NB4 (cell line): ENCODE results near the gene SCO2.

Experiments
- DNase-seq: peaks from one replicate; pipeline ENCODE4 v3.0.0; 2010; ENCODE audit warnings: low read depth
- H3K4me3 ChIP-seq: one replicate; pipeline ENCODE4 v1.5.1; 2011; ENCODE audit warnings: mild to moderate bottlenecking, low read depth, low read length, moderate library complexity
- MYC ChIP-seq: IDR thresholded peaks from 2 replicates; pipeline ENCODE4 v1.6.1; 2011; ENCODE audit warnings: low read depth, low read length
- POLR2A ChIP-seq: IDR thresholded peaks from 2 replicates; pipeline ENCODE4 v1.6.1; 2011; ENCODE audit warnings: mild to moderate bottlenecking; ENCODE audit not compliant: insufficient read length; ENCODE audit errors: extremely low read depth
- TF ChIP-seq, protein P1 (sequence below): IDR thresholded peaks from 2 replicates; pipeline ENCODE4 v1.6.1; 2011; ENCODE audit warnings: low read depth, low read length
- TF ChIP-seq, protein P2 (sequence below): IDR thresholded peaks from one replicate; pipeline ENCODE4 v1.5.1; 2012; ENCODE audit warnings: low read depth, low read length

Gene SCO2

DNA sequence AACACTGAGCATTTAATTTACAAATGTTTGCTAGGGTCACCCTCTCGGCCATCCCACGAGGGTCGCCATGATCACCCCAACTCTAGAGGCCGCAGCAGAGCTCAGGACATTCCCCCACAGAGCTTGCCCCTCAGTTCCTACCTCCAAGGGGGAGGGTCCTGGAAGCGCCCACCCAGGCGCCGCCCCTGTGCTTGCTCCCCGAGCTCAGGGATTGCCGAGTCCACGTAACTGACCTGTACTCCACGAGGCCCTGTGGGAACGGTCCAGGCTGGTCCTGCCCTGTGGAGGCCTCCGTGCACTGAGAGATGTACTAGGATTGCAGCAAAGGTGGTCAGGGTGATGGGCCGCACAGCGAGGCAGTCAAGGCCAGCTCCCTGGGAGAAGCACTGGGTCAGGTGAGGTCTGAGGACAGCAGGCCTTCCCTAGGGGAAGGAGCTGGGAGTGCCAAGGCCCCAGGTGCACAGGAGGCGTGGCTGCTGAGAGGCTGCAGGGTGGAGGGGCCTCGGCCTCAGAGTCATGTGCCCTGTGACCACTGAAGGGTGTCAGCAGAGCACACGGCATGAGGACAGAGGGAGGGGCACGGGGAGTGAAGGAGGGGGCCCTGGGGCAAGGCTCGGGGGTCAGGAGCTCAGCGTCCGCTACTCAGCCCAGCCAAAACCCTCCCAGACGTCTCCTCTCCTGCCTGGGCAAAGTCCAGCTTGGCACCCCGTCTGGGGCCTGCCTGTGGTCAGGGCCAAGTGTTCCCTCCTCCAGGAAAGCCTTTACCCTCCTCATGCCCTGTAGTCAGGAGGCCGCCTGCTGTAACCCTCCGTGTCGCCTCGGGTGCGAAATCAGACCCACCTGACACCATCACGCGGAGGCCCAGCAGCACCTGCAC is 41.2 kb downstream of the SCO2 start:
- no peak for TF ChIP-seq MYC
- TF ChIP-seq, protein P1, sequence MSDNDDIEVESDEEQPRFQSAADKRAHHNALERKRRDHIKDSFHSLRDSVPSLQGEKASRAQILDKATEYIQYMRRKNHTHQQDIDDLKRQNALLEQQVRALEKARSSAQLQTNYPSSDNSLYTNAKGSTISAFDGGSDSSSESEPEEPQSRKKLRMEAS: no peak
- TF ChIP-seq, protein P2, sequence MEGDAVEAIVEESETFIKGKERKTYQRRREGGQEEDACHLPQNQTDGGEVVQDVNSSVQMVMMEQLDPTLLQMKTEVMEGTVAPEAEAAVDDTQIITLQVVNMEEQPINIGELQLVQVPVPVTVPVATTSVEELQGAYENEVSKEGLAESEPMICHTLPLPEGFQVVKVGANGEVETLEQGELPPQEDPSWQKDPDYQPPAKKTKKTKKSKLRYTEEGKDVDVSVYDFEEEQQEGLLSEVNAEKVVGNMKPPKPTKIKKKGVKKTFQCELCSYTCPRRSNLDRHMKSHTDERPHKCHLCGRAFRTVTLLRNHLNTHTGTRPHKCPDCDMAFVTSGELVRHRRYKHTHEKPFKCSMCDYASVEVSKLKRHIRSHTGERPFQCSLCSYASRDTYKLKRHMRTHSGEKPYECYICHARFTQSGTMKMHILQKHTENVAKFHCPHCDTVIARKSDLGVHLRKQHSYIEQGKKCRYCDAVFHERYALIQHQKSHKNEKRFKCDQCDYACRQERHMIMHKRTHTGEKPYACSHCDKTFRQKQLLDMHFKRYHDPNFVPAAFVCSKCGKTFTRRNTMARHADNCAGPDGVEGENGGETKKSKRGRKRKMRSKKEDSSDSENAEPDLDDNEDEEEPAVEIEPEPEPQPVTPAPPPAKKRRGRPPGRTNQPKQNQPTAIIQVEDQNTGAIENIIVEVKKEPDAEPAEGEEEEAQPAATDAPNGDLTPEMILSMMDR: no peak
- no peak for TF ChIP-seq POLR2A
- DNase-seq: no peak
- H3K4me3 ChIP-seq: no peak overlapping the region

DNA sequence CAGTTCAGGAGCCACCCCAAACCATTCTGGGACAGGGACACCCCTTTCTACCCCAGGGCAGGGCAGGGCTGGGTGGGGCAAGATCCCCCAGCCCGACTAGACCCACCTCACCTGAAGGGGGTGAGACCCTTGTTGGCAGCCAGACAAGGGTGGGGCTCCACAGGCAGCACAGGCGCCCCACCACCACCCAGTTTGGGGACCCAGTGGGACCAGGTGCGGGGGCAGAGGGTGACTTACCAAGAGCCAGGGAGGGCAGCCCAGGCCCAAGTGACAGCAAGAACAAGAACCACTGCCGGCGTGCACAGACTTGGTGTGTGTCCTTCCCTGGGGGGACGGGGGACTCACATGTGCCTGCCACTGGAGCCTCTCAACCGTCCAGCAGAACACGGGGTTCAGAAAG is 41.8 kb downstream of the SCO2 start:
- no peak for DNase-seq
- no peak for TF ChIP-seq POLR2A
- TF ChIP-seq, protein P2: no peak
- no peak for TF ChIP-seq MYC
- no peak overlapping the region for H3K4me3 ChIP-seq

DNA sequence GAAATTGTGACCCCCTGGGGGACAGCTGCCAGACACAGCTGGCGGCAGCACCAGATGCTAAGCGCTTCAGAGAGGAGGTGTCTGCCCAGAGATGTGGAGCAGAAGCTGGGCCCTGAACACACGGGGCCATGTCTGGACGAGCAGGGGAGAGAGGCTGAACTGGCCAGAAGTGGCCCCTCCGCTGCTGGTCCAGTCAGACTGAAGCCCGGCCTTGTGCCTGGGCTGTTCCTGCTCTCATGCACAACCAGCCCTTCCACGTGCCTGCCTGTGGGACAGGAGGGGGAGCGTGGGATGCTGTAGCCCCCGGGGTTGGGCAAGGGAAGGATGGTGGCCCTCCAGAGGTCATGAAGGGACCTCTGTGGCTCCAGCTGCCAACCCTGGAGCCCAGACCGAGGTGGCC is 42.3 kb downstream of the SCO2 start:
- TF ChIP-seq MYC (no peak), POLR2A (no peak)
- TF ChIP-seq, protein P2: no peak
- TF ChIP-seq, protein P1: no peak
- no peak for DNase-seq
- H3K4me3 ChIP-seq: no peak overlapping the region

DNA sequence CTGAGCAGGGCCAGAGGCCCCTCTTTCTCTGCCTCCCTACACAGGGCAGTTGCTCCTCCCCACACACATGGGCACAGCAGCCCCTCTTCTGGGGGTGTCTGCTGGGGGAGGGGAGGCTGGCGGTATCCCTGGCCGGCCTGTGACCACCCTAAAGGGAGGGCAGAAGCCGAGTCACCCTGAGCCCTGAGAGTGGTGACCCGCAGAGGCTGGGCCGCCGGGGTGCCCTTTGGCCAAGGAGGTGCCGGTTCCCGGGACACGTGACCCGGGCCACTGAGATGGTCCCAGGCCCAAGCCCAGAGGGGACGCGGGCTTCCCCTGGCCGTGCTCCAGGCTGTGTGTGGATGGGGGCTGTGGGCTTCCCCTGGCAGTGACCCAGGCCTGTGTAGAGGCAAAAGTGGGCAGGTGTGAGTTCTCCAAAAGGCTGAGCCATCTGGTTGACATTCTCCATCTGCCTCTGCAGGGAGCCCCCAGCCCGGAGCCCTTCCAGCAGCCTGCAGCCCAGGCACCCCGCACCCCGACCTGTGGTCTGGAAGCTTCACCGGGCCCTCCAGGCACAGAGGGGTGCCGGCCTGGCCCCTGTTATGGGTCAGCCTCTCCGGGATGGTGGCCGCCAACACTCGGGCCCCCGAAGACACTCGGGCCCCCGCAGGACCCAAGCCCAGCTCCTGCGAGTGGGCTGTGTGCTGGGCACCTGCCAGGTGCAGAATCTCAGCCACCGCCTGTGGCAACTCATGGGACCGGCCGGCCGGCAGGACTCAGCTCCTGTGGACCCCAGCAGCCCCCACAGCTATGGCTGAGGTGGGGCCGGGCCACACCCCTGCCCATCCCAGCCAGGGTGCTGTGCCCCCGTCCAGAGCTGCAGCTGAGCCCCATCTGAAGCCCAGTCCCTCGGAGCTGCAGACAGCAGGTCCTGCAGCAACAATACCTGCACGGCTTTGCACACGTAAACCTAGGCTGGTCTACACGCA is 43.0 kb downstream of the SCO2 start:
- TF ChIP-seq, protein P2: no peak
- TF ChIP-seq MYC: no peak
- no peak for TF ChIP-seq POLR2A
- TF ChIP-seq, protein P1: no peak
- DNase-seq: no peak
- H3K4me3 ChIP-seq: no peak overlapping the region

DNA sequence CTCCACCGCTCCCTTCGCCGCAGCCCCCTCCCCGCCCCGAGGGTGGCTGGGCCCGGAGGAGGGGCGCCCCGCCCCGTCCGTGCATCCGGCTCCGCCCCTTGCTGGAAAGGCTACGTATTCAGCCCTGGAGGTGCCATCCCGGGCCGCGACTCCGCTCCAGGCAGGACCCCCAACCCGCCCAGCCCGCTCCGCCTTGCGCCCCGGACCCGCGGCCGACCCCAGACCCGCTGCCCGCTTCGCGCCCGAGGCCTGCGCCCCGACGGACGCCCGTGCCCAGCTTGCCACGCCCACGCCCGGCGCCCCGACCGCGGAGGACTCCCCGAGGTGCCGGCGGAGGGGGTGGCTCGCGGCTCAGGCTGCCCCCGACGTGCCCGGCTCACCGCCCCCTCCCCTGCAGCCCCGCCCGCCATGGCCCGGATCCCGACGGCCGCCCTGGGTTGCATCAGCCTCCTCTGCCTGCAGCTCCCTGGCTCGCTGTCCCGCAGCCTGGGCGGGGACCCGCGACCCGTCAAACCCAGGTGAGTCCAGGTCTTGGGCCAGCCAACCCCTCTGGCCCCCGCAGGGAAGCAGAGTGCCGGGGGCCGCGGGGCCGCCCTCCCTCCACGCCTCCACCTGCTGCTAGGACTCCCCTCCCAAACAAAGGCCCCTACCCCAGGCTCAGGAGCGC is 43.8 kb downstream of the SCO2 start, which contains the start of gene ADM2:
Gene ADM2 (plus strand): TSS at position 104 of the 667 bp plus-strand sequence. CDS start 305 bp downstream, at position 409.
- no peak within 1 kb of the TSS for H3K4me3 ChIP-seq
- TF ChIP-seq MYC: no peak
- TF ChIP-seq, protein P2: no peak
- TF ChIP-seq, protein P1: no peak
- TF ChIP-seq POLR2A: no peak

More for the DNA sequence above, 43.8 kb downstream of the SCO2 start, which contains the start of gene ADM2:
- DNase-seq: peak; percentile 40
